CD14-positive monocyte (primary cell): ENCODE results near the gene MUC5B. TPM values are rescaled to one million over a fixed set of nuclear protein-coding genes. Genes with fewer than 3 reads are reported as not detected.

Source experiments
- DNase-seq, 3 donors: peaks; one replicate each; pipeline ENCODE4 v3.0.0-alpha.2; 2011 to 2022
- H2AFZ ChIP-seq: 2 replicates; pipeline ENCODE4 v1.6.0; 2012; ENCODE audit warnings: mild to moderate bottlenecking, low read depth, low read length, inconsistent platforms; ENCODE audit not compliant: insufficient read depth, poor library complexity, severe bottlenecking
- H3K27ac ChIP-seq, 2 donors: 1 replicate in 1 of 2; 2 replicates in 1 of 2; pipeline ENCODE4 v1.5.1; 2012 to 2013; ENCODE audit warnings: low read length in 2 of 2, control low read depth in 1 of 2, inconsistent platforms in 1 of 2, low read depth in 1 of 2, mild to moderate bottlenecking in 1 of 2
- H3K27me3 ChIP-seq, 2 donors: one replicate each; pipeline versions ENCODE4 v1.6.0 to v1.6.1; 2011 to 2013; ENCODE audit warnings: low read length in 2 of 2; ENCODE audit not compliant: control insufficient read depth in 2 of 2, insufficient read depth in 2 of 2
- H3K36me3 ChIP-seq, 2 donors: replicated peaks in 1 of 2; 1 replicate in 1 of 2; 2 replicates in 1 of 2; pipeline versions ENCODE4 v1.5.1 to v1.6.1; 2012 to 2013; ENCODE audit warnings: low read length in 2 of 2, control low read depth in 1 of 2, inconsistent platforms in 1 of 2, mild to moderate bottlenecking in 1 of 2; ENCODE audit not compliant: insufficient read depth in 2 of 2, control insufficient read depth in 1 of 2
- H3K4me1 ChIP-seq, 2 donors: 1 replicate in 1 of 2; 2 replicates in 1 of 2; pipeline versions ENCODE4 v1.5.1 to v1.6.1; 2012 to 2013; ENCODE audit warnings: low read length in 2 of 2, control low read depth in 1 of 2, inconsistent platforms in 1 of 2, mild to moderate bottlenecking in 1 of 2, moderate library complexity in 1 of 2; ENCODE audit not compliant: insufficient read depth in 2 of 2, control insufficient read depth in 1 of 2
- H3K4me2 ChIP-seq: replicated peaks from 2 replicates; pipeline ENCODE3; 2012; ENCODE audit warnings: low read length, moderate library complexity, mild to moderate bottlenecking; ENCODE audit not compliant: poor library complexity, severe bottlenecking; ENCODE audit errors: extremely low read depth
- H3K4me3 ChIP-seq, 3 experiments: fragments of 200-600 bp in 1 of 3; sonication (generic) in 1 of 3; replicated peaks in 1 of 3; 1 replicate in 2 of 3; 2 replicates in 1 of 3; pipeline ENCODE4 v1.5.1; 2011 to 2013; ENCODE audit warnings: low read length in 3 of 3, mild to moderate bottlenecking in 3 of 3, control low read depth in 2 of 3, low read depth in 2 of 3, inconsistent platforms in 1 of 3, moderate library complexity in 1 of 3
- H3K79me2 ChIP-seq: 2 replicates; pipeline ENCODE4 v1.6.0; 2012; ENCODE audit warnings: mild to moderate bottlenecking, control low read depth, inconsistent platforms, low read length, moderate library complexity; ENCODE audit not compliant: insufficient read depth
- H3K9ac ChIP-seq: 2 replicates; pipeline ENCODE4 v1.6.0; 2017; ENCODE audit warnings: low read length, mild to moderate bottlenecking; ENCODE audit not compliant: insufficient read depth, poor library complexity, severe bottlenecking
- H3K9me3 ChIP-seq, 2 donors: replicated peaks in 1 of 2; 1 replicate in 1 of 2; 2 replicates in 1 of 2; pipeline versions ENCODE4 v1.5.1 to v1.6.1; 2012 to 2013; ENCODE audit warnings: low read length in 2 of 2, control low read depth in 1 of 2; ENCODE audit not compliant: control insufficient read depth in 1 of 2, insufficient read depth in 1 of 2
- H4K20me1 ChIP-seq: 2 replicates; pipeline ENCODE4 v1.6.0; 2012; ENCODE audit warnings: mild to moderate bottlenecking, low read length, control low read depth, moderate library complexity; ENCODE audit not compliant: insufficient read depth
- H3K27ac Mint-ChIP-seq, 7 donors: one replicate each; pipeline ENCODE4 v1.8.0; 2020; ENCODE audit warnings: mild to moderate bottlenecking in 7 of 7, mixed read lengths in 7 of 7, moderate library complexity in 6 of 7, inconsistent platforms in 2 of 7
- H3K27me3 Mint-ChIP-seq, 3 donors: one replicate each; pipeline ENCODE4 v1.8.0; 2021 to 2022; ENCODE audit warnings: low read depth in 3 of 3, mild to moderate bottlenecking in 3 of 3, mixed read lengths in 3 of 3, moderate library complexity in 3 of 3, inconsistent platforms in 1 of 3
- H3K36me3 Mint-ChIP-seq, 2 donors: one replicate each; pipeline ENCODE4 v1.8.0; 2020; ENCODE audit warnings: mixed read lengths in 2 of 2, inconsistent platforms in 1 of 2, mild to moderate bottlenecking in 1 of 2
- H3K4me1 Mint-ChIP-seq: one replicate; pipeline ENCODE4 v1.8.0; 2020; ENCODE audit warnings: mild to moderate bottlenecking, mixed read lengths
- H3K4me3 Mint-ChIP-seq, 2 donors: one replicate each; pipeline ENCODE4 v1.8.0; 2020; ENCODE audit warnings: mild to moderate bottlenecking in 2 of 2, mixed read lengths in 2 of 2, moderate library complexity in 1 of 2
- H3K9me3 Mint-ChIP-seq, 7 donors: one replicate each; pipeline ENCODE4 v1.8.0; 2020 to 2022; ENCODE audit warnings: mixed read lengths in 7 of 7, mild to moderate bottlenecking in 6 of 7, moderate library complexity in 6 of 7, inconsistent platforms in 2 of 7
- WGBS: methylation state at CpG from one replicate; pipeline ENCODE4 v1.1.5; 2013; ENCODE audit warnings: missing lambda C conversion rate; ENCODE audit not compliant: insufficient coverage; 5-methylcytosine and 5-hydroxymethylcytosine counted together
- intact Hi-C, 2 donors: fragments of 100-400 bp; cut with micrococcal nuclease; formaldehyde crosslinking; loops; one replicate each; pipeline versions ENCODE4 v1.15.0 to v1.15.1; 2023
- polyA plus RNA-seq, 3 donors: library from polyadenylated mRNA; depleted of rRNA in 1 of 3; unstranded in 2 of 3; stranded (reverse) in 1 of 3; fragments of 300-500 nt in 2 of 3; fragments of >200 nt in 1 of 3; fragmentation: Illumina TruSeq in 2 of 3; gene quantifications; 1 replicate in 2 of 3; 2 replicates in 1 of 3; pipeline ENCODE4 v1.2.3, GENCODE V29; 2012 to 2021
- TF ChIP-seq, protein P1 (sequence below): fragments of 200-600 bp; IDR thresholded peaks from one replicate; pipeline ENCODE4 v1.8.0; 2022; ENCODE audit warnings: antibody characterized with exemption, mild to moderate bottlenecking

The MUC5B gene
- polyA plus RNA-seq, 3 donors = not detected

DNA sequence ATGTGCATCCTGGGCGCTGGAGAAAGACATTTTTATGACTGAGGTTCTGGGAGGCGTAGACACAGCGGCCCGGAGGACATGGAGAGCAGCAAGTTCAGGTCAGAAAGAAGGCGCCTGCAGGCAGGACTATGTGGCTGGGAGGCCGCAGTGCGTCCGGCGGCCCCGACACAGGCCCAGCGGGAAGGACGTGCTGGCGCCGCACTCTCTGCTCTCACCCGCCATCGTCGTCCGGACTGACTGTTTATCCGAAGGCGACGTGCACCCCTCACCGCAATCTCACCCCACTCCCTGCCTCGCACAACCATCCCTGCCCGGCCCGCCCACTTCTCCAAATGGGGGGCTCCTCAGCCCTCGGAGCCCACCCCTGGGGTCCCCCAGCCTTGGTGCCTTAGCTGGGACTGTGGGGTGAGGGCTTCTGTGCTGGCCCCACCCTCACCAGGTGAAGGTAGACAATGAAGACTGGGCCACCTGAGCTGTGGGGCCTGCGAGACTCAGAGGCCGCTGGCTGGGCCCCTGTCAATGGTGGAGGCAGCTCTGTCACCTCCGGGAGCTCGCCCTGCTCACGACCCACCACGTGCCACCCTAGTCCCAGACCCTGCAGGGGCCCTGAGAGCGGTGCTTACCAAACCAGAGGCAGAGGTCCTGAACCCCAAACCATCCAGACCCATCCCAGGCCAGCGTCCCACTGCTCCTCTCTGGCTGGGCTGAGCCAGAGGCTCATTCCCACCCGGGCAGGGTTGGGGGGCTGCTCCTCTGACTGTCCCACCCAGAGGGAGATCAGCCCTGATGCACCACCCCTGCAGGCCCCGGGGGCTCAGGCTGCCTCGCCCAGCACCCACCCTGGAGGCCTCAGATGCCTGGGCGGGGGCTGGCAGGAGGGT lies 16.2 kb upstream of the MUC5B start:
- Histone ChIP-seq H3K36me3 (no peaks in the 10 kb centered on the region), H3K4me1 (no peaks in the 10 kb centered on the region), H3K9ac (no peak overlapping the region), H3K27me3 (no peaks in the 10 kb centered on the region), H3K4me3 (no peak overlapping the region), H4K20me1 (no peaks in the 10 kb centered on the region), H3K4me2 (no peak overlapping the region), H3K9me3 (peaks cover 7 to 22% of the 10 kb centered on the region in 2 donors), H3K79me2 (no peaks in the 10 kb centered on the region), H3K27ac (no peak overlapping the region), H2AFZ (no peak overlapping the region)
- TF ChIP-seq, protein P1, sequence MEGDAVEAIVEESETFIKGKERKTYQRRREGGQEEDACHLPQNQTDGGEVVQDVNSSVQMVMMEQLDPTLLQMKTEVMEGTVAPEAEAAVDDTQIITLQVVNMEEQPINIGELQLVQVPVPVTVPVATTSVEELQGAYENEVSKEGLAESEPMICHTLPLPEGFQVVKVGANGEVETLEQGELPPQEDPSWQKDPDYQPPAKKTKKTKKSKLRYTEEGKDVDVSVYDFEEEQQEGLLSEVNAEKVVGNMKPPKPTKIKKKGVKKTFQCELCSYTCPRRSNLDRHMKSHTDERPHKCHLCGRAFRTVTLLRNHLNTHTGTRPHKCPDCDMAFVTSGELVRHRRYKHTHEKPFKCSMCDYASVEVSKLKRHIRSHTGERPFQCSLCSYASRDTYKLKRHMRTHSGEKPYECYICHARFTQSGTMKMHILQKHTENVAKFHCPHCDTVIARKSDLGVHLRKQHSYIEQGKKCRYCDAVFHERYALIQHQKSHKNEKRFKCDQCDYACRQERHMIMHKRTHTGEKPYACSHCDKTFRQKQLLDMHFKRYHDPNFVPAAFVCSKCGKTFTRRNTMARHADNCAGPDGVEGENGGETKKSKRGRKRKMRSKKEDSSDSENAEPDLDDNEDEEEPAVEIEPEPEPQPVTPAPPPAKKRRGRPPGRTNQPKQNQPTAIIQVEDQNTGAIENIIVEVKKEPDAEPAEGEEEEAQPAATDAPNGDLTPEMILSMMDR = no peak
- Mint-ChIP-seq H3K4me3 (no peak overlapping the region), H3K27ac (no peak overlapping the region), H3K9me3 (peaks cover 8 to 19% (median 17%) of the 10 kb centered on the region in 7 donors), H3K36me3 (no peaks in the 10 kb centered on the region), H3K4me1 (no peaks in the 10 kb centered on the region), H3K27me3 (peaks cover 0 to 9% (median 8%) of the 10 kb centered on the region in 3 donors)
- WGBS = 93% methylated on average over 29 of the region's 38 CpGs
- no peak for DNase-seq
- intact Hi-C loops = no loop called here

GRCh38 chr11:1207401-1208143 lies 15.3 kb upstream of the MUC5B start:
- Mint-ChIP-seq H3K9me3 (peaks cover 13 to 28% (median 23%) of the 10 kb centered on the region in 7 donors), H3K27ac (no peak overlapping the region), H3K4me3 (no peak overlapping the region), H3K27me3 (peaks cover 0 to 11% (median 10%) of the 10 kb centered on the region in 3 donors), H3K36me3 (no peaks in the 10 kb centered on the region), H3K4me1 (no peaks in the 10 kb centered on the region)
- H3K9me3 ChIP-seq = peaks cover 11 to 23% of the 10 kb centered on the region in 2 donors
- H3K4me2 ChIP-seq = no peak overlapping the region
- no peak overlapping the region for H3K27ac ChIP-seq
- H3K27me3 ChIP-seq = no peaks in the 10 kb centered on the region
- H3K4me3 ChIP-seq = no peak overlapping the region
- H4K20me1 ChIP-seq = no peaks in the 10 kb centered on the region
- H3K9ac ChIP-seq = no peak overlapping the region
- no peak overlapping the region for H2AFZ ChIP-seq
- DNase-seq = no peak
- no peaks in the 10 kb centered on the region for H3K36me3 ChIP-seq
- intact Hi-C loops = no loop called here
- no peaks in the 10 kb centered on the region for H3K4me1 ChIP-seq
- no peaks in the 10 kb centered on the region for H3K79me2 ChIP-seq
- TF ChIP-seq, protein P1 = no peak
- 91% methylated on average over 34 of the region's 34 CpGs for WGBS
